Skin of body (tissue), 2 donors: ENCODE data around the gene SS18L1. TPM values are rescaled to one million over a fixed set of nuclear protein-coding genes. Genes with fewer than 3 reads are reported as not detected.

ENCODE experiments used
- DNase-seq: peaks from one replicate; lab custom pipeline; 2025; lab: John Stamatoyannopoulos, UW
- total RNA-seq: library from RNA; depleted of rRNA; stranded (reverse); fragments of >200 nt; gene quantifications from one replicate; pipeline ENCODE4 v1.2.3, GENCODE V29; 2014

The SS18L1 gene
- total RNA-seq, 1 donor from 2014 or later = 18.5 TPM

DNA sequence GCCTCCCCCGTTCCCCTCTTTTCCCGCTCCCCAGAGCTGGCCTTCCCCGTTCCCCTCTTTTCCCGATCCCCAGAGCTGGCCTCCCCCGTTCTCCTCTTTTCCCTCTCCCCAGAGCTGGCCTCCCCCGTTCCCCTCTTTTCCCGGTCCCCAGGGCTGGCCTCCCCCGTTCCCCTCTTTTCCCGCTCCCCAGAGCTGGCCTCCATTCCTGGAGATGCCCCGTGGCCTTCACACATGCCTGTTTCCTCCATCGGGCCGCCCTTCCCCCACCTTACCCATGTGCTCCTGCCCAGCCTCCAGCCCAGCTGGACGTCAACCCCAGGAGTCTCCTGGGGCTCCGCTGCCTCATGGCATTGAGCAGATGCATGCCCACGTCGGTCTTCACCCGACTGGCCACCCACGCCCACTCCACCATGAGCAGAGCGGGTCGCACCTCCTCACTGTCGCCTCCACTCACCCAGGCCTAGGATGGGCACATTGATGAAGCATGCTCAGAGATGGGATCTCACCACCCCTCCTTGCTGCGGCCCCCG, 8.3 kb downstream of the SS18L1 start:
- DNase-seq = no peak

DNA sequence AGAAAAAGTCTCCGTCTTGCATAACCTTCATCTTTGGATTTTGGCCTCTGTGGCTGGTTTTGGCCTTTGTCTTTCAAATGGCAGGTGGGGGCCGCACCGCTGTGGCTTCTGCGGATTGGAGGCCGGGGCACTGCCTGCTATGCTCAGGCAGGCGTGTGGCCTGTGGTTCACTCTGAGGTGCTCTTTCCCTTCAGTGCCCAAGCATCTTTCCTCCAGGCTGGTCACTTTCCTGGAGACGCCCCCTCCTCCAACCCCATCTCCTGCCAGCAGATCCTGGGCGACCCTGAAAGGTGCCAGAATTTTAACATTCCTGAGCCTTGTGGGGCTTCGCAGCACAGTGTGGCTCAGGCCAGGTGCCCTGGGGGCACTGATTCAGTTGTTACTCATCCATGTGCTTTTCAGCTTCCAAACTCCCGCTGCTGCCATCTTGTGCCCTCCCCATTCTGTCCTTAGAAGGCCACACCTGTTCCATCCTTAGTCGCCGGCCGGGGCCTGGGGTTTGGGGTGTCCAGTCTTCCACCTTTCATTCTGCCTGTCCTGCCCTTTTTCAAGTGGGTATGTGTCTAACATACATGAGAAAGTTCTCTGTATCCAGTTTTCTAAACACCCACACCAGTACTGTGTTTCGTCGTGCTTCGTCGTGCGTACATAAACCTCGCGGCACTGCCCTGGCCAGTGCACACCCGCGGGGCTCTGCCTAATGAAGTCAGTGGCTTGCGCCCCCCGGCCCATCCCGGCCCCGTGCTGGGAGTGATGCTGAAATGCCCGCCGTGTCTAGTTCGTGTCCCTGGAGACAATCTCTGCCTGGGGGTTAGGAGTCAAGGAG, 12.1 kb downstream of the SS18L1 start:
- no peak for DNase-seq

DNA sequence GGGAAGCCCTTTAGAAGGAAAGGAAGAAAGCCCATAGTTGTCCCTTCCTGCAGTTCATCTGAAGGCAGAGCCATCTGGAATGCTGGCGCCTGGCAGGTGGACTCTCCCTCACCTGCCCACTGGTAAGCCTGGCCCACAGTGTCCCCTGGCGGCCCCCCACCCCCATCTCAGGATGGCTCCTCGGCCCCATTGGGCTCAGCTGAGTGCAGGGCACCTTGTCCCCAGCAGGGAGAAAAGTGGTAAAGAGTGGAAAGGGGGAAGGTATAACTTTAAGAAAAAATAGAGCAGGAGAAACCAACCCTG, 12.6 kb downstream of the SS18L1 start:
- DNase-seq = no peak

DNA sequence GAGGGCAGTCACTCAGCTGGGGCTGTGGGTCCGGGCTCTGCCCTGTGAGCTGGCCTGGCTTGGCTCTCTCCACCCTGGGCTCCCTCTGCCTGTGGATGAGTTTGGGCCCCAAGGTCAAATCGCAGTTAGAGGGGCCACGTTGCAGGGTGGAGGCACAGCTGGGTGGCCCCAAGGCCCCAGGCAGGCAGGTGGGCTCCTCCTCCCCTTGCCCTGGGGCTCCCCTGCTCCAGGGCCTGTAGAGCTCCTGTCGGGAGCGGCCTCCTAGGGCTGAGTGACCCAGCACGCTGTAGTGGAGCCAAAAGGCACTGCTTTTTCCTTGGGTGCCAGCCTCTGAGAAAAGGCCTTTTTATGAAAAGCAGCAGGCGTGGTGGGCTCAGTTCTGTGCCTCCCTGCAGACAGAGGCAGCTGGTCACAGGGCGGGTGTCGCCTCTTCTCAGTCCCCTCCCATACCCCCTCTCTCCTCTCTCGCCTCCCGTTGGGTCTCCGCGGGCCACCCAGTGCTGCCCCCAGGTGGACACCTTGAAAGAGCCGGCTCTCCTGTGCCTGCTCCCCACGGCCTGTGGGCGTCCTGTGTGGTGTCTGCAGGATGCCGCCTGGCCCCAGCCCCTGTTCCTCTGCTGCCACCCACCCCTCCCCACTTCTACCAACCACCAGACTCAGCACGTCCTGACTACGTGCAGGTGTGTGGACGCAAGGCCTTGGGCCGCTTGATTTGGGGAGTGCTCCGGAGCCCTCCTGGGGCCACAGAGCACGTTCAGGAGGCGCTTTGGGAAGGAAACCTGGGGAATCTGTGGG, 13.2 kb downstream of the SS18L1 start:
- no peak for DNase-seq

- no peak for DNase-seq
These were observed 14.0 kb downstream of the SS18L1 start for GRCh38 chr20:62157387-62158087.

DNA sequence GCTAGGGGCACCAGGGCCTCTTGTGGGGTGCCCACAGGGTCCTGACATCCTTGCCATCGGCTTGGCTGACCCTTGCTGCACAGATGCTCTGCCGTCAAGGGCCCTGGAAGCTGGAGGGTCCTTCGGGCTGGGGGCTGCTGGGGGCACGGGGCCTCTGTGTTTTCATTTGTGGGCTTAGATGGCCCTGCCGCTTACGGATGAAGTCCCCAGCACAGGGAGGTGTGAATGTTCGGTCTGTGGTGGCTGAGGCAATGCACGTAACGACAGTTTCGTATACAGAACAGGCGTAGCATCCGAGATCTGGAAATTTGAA, 14.5 kb downstream of the SS18L1 start:
- no peak for DNase-seq

GRCh38 chr20:62158541-62158940, 15.0 kb downstream of the SS18L1 start:
- DNase-seq = no peak

DNA sequence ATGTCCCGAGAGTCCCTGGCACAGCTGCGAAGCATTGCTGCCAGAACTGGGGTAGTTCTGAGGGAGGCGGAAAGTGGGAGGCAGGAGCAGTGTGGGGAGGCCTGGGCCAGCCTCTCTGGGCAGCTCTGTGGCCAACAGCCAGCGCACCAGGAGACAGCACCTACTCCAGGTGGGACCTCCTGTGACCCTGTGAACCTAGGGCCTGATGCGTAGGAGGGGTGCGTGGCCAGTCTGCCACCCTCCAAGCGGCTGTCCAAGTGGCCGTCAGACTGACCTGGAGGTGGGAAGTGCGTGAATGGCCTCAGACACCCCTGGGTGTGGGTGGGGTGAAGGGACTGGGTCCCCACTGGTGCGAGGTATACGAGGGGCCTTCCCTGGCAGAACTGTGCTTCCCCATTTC, 15.5 kb downstream of the SS18L1 start:
- DNase-seq = no peak

DNA sequence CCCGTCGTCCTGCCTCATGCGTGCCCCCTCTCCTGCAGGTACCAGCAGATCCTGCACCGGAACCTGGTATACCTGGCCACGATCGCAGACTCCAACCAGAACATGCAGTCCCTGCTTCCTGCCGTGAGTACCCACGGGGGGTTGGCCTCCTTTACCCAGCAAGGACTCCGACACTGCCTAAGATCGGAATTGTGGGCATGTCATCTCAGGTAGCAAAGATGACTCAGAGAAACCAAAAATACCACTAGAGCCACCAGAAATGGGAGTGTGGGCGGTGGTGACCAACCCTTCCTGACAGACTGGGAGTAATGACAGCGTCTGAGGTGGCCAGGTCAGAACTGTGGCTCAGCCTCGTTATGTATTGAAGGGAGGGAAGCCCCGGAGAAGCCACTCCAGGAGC, 16.3 kb downstream of the SS18L1 start:
- DNase-seq = no peak

GRCh38 chr20:62160253-62160652, 16.7 kb downstream of the SS18L1 start:
- DNase-seq = no peak

DNA sequence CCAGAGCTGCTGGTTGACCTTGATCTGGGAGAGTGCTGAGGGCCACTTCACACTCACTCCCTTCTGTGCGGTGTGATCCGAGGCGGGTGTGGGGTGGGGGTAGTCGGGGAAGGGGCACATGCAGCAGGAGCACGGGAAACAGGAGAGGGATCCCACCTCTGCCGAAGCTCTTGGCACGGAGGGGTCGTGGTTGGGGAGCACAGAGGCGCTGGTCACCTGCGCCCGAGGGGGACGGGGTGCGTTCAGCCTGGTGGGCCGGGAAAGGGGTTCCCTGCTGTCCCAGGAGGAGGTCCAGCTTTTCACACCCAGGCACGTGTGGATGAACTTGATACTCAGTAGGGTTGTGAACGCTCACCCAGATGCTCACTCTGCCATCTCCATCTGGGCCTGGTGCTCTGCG, 17.3 kb downstream of the SS18L1 start:
- DNase-seq = no peak

DNA sequence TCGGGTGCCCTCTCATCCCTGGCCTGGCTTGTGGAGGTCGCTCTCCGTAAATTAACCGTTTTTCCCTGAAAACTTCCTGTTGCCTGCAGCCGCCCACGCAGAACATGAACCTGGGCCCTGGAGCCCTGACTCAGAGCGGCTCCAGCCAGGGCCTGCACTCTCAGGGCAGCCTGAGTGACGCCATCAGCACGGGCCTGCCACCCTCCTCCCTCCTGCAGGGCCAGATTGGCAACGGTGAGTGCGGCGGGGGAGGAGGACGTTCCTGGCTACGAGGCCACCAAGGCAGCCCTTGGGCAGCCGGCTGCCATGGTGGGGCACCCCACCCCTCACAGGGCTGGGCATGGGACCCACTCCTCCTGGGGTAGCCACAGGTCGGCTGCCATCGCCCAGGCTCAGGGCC, 17.8 kb downstream of the SS18L1 start:
- DNase-seq = no peak

DNA sequence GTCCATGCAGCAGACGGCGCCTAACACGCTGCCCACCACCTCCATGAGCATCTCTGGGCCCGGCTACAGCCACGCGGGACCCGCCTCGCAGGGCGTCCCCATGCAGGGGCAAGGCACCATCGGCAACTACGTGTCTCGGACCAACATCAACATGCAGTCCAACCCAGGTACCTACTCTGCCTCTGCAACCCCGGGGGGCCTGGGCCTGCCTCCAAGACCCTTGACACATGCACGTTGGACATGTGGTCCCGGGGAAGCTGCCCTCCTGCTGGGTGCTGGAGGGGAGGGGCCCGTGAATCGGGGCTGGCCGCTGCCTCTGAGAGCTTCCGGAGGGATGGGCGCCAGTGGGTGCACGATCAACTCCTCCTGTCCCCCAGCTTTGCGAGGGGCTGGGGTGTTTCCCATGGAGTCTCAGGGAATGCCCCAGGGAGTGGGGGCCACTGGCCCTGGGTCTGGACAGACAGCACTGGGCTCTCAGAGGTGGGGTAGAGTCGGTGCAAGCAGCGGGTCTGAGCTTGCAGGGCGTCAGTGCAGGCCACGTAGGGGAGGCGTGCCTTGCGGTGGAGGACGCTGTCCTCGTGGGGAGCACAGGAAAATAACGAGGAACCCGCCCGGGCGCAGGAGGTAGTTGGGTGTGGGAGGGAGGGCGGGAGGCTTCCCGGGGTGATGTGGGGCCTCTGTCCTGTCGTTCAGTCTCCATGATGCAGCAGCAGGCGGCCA, 19.4 kb downstream of the SS18L1 start:
- DNase-seq = no peak

- no peak for DNase-seq
These were observed 19.9 kb downstream of the SS18L1 start for GRCh38 chr20:62163485-62163865.

GRCh38 chr20:62163986-62164762, 20.6 kb downstream of the SS18L1 start:
- no peak for DNase-seq

GRCh38 chr20:62164879-62165761, 21.6 kb downstream of the SS18L1 start:
- no peak for DNase-seq

DNA sequence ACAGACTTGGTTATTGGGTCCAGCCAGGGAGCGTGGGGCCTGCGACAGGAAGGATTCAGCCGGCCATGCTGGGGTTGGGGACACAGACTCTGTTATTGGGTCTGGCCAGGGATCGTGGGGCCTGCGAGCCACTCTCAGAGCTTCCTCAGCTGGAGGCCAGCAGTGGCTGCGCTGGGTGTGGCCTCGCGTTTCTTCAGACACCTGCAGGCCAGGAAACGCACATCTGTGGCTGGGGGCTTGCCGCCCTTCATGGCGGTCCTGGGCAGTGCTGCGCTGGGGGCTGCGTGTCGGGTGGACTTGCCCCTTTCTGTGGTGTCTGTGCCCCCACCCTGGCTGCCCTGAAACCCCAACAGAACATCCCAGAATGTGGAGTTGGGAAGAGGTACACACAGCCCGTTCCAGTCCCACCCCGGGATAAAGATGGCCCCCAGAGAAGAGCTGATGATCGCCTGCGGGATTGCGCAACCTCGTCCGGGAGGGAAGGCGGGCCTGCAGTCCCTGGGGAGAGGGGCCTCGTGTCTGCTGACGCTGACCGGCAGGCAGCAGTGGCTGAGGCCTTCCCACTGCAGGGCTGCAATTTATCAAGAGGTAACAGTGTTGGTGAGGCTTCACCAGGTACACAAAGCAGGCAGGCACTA, 22.3 kb downstream of the SS18L1 start:
- DNase-seq = no peak

DNA sequence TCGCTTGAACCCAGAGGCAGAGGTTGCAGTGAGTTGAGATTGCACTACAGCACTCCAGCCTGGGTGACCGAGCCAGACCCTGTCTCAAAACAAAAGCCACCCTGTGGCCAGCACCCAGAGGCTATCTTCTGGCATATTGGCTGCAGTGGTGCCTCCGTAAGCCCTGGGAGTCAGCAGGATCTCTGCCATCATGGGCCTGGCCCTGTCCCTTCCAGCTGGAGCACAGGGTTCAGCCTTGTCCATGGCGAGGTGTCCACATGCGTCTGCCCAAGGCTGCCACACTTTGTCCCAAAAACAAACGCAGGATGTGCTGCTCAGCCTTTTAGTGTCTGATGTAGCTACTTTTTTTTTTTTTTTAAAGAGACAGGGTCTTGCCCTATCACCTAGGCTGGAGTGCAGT, 23.9 kb downstream of the SS18L1 start:
- DNase-seq = no peak

DNA sequence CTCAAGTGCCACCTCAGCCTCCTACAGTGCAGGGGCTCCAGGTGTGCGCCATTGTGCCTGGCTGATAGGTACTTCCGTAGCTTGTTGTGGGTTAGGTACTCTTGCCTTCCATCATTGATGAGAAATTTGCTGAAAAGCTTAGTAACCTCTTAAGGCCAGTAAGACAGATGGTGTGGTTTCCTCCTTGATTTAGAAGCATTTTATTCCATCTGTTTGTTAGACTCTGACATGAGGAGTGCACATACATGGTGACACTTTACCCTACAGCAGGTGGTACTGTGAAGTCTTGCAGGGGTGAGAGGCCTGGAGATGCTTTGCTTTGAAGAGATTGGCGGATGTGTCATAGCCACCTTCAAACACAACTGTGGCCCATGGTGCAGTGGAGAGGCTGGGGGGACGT, 24.5 kb downstream of the SS18L1 start:
- no peak for DNase-seq
